Measurements from ENCODE around the gene RTP3. TPM values are rescaled to one million over a fixed set of nuclear protein-coding genes. Genes with fewer than 3 reads are reported as not detected.
A peak's percentile ranks its signal among the peaks of the same experiment; 100 is the strongest.
"Not testable (repeated sequence)": the region's sequence is repeated elsewhere in the genome, so short reads cannot be mapped to it uniquely, and the experiment has no call there.

The RTP3 gene
- total RNA-seq, 1 donor from 2014 or later: not detected

DNA sequence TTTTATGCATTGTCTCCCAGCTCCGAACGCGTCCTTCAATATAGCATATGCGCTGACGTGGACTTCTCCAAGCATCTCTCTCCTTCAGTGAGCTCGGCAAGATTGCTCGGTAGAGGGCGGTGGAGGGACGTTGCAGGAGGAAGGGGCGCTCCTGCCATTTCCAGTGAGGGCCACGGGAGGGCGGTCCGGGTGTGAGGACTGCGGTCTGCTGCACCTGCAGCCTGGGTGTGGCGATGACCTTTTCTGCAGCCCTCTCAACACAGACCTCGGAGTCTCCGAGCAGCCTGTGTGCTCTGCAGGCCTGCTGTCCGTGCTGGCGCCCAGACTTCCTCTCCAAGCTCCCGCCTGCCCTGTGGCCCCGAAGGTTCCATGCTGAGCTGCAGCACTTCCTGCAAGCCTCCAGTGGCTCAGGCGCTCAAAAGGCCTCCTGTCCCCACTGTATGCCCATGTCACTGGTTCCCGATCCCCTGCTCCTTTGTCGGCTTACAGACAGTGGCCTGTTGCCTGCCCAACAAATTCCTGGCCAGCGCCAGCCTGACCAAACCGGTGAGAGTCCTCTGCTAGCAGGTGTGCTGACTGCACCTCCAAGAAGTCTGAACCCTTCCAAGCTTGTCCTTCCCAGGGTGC lies 8.9 kb upstream of the RTP3 start:
- intact Hi-C loops (cut with DNase I): no loop called here
- peak; percentile 96 for ATAC-seq
- peak; percentile 94 for DNase-seq (ENCODE audit: low spot score)

DNA sequence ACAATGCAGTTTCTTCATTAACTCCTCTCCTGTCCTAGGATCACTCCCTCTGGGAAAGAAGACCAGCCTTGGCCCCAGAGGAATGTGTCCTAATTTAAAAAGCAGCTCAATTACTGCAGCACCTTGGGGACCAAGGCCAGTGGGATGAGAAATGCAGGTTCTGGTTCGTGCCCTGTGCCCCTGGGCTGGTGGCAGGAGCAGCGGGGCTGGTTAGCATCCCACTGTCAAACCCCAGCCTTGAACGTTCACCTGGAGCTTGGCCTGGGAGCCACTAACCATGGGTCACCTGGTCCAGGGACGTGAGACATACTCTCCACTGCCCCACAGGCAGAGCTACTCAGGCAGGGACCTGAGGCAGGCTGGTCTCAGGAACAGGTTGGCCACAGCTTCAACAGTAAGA lies 8.4 kb upstream of the RTP3 start:
- intact Hi-C loops (cut with DNase I): no loop called here
- ATAC-seq: no peak
- no peak for DNase-seq (ENCODE audit: low spot score)

DNA sequence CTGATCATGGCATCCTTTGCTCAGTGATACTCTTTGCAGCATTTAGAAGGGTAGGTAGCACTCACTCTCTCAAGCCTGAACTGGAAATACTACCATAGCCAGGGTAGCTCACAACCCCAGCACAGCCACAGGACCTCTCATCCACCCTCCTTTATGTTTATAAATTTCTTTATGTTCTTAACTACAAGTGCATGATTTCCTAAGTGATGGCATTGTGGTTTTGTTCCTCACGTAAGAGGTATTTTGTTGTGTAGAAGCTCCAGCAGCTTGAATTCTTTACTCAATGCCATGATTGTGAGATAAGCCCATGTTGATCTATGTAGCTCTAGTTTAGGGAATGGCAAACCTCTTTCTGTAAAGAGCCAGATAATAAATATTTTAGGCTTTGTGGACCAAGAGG lies 7.9 kb upstream of the RTP3 start:
- no peak for DNase-seq (ENCODE audit: low spot score)
- intact Hi-C loops (cut with DNase I): no loop called here
- no peak for ATAC-seq

DNA sequence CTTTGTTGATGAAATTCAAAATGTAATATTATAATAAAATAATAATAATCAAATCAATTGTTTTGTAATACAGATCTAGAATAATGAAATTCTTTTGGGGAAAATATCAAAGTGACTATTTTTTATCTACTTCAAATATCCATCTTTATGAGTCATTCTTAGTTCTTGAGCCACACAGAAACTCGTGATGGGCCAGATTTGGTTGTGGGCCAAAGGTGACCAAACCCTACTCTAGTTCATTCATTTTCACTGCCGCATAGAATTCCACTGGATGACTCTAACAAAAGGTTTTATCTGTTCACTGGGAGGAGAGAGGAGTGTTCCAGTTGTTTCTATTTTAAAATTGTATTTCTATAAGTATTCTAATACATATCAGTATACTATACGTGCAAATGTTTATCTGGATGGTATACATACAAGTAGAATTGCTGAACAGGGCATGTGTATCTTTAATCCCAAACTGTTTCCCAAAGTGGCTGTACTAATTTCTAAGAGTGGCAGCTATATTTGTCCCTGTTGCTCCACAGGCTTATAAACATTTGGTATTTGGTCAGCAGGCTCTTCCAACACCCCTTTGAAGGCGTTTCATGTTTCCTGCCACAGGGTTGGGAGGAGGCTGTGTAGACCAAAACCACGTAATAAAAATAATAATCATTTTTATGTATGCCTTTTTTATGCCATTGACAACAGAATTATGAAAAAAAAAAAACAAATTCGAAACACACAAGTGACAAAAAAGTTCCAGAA lies 7.3 kb upstream of the RTP3 start:
- ATAC-seq: no peak
- no peak for DNase-seq (ENCODE audit: low spot score)
- intact Hi-C loops (cut with DNase I): no loop called here

DNA sequence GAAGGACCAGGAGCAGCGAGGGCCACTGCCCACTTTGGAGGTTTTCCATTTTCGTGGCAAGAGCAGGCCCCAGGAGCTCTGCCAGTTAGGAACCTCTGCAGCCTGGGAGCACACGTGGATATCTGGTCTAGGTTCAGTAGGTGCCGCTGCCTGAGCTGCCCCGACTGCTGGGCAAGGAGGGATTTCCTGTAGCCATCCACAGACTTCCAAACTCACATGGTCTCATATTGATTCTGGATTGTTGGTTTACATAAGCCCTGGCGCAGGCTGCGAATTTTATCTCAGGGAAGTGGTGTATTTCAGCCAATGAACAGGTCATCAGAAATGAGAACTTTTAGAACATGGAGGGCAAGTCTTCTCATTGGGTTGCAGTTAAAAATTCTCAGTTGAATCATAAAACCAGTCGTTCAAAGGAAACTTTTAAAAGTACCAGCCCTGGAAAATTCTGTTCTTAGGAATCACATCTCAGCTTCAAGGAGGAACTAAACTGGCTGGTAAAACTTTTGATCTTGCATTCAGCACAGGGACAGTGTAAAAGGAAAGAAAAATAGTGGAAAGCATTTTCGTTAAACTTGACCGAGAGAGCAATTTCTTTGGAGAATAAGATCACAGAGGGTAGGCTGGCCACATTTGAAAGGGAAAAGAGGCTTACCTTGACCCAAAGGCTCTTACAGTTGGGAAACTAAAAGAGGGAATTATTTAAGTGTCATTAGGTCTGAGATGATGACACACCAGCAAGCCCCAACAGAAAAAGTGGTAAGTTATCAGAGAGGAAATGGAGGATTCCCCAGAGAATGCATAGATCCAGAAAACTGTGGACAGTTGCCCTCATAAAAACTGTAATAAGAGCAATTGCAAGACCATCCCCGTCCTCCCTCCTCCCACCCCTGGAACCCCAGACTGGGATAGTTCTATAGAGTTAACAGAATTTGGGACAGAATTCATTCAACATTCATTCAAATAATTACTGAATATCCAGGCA lies 6.4 kb upstream of the RTP3 start:
- intact Hi-C loops (cut with DNase I): no loop called here
- no peak for DNase-seq (ENCODE audit: low spot score)
- ATAC-seq: no peak

DNA sequence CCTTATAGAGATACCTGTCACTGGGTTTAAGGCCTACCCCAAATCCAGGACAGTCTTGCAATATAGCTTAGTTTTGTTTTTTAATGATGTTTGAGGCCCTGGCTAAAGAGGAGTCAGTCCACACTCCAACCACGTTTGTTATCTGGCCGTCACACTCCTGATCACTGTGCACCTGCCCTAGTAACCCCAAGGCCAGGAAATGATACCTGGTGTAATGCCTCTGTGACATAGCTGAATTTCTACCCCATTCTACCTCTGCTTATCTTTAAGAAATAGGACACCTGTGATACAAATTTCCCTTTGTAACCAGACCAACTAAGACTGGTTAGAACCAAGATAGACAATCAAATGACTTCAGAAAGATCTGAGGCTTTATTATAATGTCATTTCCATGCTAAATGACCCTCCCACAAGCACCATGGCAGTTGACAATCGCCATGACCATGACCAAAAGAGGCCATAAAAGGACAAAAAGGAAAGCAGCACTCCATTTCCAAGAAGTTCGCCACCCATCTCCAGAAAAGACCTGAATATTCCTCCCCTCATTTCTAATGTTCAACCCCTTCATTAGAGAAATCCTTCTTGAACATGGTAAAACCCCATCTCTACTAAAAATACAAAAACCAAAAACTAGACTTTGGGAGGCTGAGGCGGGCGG lies 4.8 kb upstream of the RTP3 start:
- intact Hi-C loops (cut with DNase I): no loop called here
- ATAC-seq: no peak
- DNase-seq (ENCODE audit: low spot score): no peak

DNA sequence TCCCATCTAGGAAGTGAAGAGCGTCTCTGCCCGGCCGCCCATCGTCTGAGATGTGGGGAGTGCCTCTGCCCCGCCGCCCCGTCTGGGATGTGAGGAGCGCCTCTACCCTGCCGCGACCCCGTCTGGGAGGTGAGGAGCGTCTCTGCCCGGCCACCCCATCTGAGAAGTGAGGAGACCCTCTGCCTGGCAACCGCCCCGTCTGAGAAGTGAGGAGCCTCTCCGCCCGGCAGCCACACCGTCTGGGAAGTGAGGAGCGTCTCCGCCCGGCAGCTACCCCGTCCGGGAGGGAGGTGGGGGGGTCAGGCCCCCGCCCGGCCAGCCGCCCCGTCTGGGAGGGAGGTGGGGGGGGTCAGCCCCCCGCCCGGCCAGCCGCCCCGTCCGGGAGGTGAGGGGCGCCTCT lies 3.3 kb upstream of the RTP3 start:
- ATAC-seq; intact Hi-C loops (cut with DNase I); DNase-seq (ENCODE audit: low spot score): not testable (repeated sequence)

DNA sequence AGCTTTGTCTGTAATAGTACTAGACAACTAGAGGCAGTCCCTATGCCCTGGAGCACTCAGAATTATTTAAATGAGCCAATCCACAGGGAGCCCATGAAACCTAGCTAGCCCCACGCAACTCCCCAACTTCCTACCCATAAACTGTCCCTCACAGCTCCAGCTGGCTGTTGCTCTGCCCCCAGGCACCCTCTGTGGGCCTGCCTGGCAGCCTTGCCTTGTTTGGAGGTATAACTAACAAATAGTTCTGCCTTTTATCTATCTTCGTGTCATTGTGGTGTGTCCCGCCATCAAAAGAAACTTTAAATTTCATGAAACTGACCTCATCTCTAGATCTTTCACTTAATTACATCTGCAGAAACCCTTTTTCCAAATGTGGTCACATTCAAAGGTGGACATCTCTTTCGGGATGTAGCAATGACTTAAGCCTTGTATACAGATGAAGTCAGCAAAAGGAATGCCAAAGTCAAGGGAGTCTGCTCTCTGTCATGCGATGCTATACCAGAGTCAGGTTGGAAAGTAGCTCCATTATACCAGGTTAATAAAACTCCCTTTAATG lies 1.8 kb upstream of the RTP3 start:
- DNase-seq (ENCODE audit: low spot score): no peak
- intact Hi-C loops (cut with DNase I): loop anchor here (5.0 kb wide), 1 partner anchor 136 kb away; no protein-coding TSS in a partner anchor
- no peak for ATAC-seq

DNA sequence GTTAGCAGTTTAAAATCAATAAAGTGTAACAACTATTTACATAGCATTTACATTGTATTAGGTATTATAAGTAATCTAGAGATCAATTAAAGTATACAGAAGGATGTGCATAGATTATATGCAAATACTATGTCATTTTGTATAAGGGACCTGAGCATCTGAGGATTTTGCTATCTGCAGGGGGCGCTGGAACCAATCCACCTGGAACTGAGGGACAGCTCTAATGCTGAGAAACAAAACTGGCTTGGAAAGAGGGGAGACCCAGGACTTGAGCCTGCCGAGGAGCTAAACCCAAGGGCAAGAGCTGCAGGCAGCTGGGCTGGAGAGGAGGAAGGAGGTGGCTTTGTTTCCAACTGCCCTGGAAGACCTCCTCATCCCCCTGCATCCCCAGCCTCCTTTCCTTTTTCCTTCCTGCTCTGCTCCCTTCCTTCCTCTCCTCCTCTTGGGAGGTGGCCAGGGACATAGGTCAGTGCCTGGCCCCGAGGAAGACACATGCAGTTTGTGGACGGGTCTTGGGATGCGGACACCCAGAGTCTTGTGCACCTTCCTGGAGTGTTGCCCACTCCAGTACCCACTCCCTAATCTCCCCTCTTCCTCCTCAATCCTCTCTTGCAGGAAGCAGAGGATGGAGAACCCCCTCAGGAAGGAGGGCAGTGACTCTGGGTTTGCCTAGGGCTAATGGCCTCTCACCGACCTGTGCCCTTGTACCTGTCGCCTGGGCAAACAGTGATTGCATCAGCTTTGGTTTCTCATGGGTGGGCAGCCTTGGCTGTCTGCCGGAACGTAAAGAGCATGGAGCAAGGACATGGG lies 825 bp upstream of the RTP3 start:
- intact Hi-C loops (cut with DNase I): loop anchor here (5.0 kb wide), 1 partner anchor 135 kb away; no protein-coding TSS in a partner anchor
- DNase-seq (ENCODE audit: low spot score) (no peak), ATAC-seq (no peak)

DNA sequence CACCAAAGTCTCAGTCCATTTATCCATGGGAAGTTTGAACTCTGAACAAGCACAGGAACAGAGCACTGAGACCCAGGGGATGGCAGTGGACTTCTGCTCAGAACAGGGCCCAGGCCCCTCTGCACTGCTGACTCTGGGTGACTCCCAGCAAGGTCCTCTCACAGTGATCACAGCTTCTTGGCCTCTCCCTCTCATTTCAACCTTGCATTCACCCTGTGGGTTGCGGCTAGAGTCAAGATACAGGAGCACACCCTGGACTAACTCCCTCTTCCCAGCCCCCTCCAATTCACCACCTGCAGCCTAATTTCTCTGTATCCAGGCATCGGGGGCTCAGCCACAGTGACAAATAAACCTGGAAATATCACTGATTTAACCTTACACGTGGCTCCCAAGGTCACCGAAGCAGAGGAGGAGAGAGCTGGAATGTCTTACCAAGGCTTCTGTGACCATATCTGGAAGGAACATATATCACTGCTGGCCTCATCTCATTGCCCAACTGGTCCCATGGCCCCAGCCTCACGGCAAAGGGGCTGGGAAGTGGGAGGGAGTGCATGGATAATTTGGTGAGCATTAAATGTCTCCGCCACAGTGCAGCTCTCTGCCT lies 1.2 kb downstream of the RTP3 start:
- no peak for DNase-seq (ENCODE audit: low spot score)
- no peak for ATAC-seq
- intact Hi-C loops (cut with DNase I): loop anchor here (5.0 kb wide), 1 partner anchor 133 kb away; no protein-coding TSS in a partner anchor

DNA sequence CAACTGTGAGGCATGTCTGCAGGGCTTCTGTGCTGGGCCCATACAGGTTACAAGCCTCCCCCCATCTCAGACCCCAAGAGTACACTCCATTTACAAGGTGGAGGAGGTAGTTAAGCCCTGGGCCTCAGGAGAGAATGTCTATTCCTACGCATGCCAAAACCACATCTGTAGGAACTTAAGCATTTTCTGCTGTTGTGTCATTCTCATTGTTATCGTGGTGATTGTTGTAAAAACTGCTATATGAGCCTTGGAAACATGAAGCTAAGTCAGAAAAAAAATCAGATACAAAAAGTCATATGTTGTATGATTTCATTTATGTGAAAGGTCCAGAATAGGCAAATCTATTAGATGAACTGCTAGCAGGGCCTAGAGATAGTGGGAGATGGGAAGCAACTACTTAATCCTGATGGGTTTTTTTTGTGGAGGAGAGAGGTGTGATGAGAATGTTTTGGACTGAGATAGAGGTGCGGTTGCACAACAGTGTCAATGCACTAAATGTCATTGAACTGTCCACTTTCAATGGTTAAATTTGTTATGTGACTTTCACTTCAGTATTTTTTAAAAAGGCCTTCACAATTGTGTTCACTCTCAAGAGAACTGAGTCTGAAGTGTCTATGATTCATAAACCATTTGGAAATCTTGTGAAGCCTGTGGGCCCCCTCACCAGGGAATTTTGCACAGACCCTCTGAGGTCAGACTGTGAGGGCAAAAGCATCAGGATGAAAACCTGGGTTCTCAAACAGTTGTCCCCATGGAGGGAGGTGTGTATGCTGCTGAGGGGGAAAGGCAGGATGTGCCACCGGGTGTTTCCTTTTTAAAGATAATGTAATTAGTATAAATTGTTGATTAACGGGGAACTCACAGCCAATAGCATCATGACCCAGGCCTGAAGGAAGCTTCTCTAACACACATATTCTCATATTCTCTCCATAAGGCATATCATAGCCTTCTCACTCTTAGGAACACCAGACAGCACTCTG lies 3.2 kb downstream of the RTP3 start:
- intact Hi-C loops (cut with DNase I): no loop called here
- ATAC-seq: no peak
- DNase-seq (ENCODE audit: low spot score): no peak

DNA sequence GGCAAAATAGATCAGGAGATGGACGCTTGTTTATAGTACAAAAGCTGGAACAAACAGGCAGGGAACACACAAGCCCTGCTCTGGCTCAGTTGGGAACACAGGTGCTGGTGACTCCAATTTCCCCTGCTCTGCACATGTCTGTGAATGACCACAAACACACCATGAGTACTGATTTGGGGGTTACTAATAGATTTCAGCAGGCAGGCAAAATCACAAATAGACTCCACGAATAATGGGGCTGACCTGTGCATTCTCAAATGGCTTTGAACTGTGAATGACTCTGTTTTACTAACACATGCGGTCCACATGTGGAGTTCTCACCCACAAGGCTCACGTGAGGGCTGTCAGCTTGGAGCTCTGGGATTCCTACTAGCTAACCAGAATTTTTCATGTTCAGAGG lies 3.9 kb downstream of the RTP3 start:
- ATAC-seq (no peak), DNase-seq (ENCODE audit: low spot score) (no peak)
- intact Hi-C loops (cut with DNase I): no loop called here

DNA sequence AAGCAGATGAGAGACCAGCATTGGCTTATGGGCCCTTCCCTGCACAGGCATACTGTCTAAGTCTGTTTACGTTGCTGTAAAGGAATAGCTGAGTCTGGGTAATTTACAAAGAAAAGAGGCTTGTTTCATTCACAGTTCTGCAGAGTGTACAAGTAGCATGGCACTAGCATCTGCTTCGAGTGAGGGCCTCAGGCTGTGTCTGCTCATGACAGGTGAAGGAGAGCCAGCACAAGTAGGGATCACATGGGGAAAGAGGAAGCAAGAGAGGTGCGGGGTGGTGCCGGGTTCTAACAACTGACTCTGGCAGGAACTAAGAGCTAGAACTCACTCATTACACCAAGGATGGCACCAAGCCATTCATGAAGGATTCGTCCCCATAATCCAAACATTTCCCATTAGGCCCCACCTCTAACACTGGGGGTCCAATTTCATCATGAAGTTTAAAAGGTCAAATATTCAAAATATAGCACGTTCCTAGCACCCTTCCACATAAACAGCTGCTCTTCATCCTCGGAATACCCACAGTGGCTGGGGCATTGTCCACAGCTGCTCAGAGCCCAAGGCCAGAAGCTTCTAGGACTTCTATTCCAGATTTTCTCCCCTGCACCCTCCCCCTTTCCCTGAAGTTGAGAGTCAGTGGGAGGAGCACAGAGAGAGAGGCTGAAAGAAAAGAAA lies 5.6 kb downstream of the RTP3 start:
- intact Hi-C loops (cut with DNase I): no loop called here

DNA sequence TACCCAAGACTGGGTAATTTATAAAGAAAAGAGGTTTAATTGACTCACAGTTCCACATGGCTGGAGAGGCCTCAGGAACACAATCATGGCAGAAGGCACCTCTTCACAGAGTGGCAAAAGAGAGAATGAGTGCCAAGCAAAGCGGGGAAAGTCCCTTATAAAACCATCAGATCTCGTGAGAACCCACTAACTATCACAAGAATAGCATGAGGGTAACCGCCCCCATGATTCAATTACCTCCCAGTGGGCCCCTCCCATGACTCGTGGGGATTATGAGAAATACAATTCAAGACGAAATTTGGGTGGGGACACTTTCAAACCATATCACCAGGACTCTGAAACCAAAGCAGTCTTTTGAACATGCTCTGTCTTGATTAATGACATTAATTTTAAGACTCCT lies 7.0 kb downstream of the RTP3 start:
- ATAC-seq (no peak), DNase-seq (ENCODE audit: low spot score) (no peak)
- intact Hi-C loops (cut with DNase I): no loop called here

More for the DNA sequence above, 5.6 kb downstream of the RTP3 start:
- DNase-seq (ENCODE audit: low spot score) (no peak), ATAC-seq (no peak)

DNA sequence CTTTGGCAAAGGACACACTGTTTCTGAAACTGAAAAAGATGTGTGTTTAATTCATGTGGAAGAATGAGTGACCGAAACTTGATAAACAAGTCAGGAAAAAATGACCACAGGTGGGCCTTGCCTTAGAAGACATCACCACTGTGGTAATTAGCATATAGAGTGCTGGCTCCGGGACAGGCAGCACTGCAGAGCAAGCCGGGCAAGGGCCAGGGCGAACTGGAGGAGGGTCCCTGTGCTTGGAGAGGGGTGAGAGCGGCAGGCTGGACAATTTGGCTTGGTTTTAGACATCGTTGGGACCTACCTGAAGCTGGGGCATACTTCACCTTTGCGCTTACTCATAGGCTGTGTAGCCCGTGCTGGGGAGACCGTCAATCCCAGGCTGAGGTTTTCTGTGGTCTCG lies 8.2 kb downstream of the RTP3 start:
- ATAC-seq (no peak), DNase-seq (ENCODE audit: low spot score) (no peak)
- intact Hi-C loops (cut with DNase I): no loop called here

DNA sequence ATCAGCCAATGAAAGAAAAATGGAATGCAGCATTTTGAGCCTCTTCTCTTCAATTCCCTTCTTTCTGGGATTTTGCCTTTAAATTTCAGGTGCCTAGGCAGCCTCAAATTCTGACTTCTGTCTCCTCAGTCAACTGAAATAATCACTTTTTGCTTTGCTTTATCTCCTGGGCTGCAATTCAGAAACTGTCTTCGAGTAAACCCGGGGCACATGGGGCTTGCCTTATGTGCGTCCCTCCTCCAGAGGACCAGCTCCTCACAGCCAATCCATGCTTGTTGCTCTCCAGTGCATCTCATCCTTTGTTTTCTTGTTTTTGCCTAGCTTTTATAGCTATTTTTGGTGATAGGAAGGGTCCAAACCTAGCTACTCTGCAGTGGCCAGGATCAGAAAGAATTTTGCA lies 8.8 kb downstream of the RTP3 start:
- DNase-seq (ENCODE audit: low spot score) (no peak), ATAC-seq (no peak)
- intact Hi-C loops (cut with DNase I): no loop called here

Measured in sciatic nerve (tissue), 2 donors.